DND-41 (cell line): ENCODE measurements around the gene ZFYVE26.

ENCODE experiments used
- ATAC-seq: fragments of 200-7000 bp; cut with Tn5 transposase; 3 replicates; pipeline ENCODE4 v1.9.1; 2021; ENCODE audit warnings: low read depth; ENCODE audit not compliant: insufficient read depth
- DNase-seq: peaks from one replicate; pipeline ENCODE4 v3.0.0-alpha.2; 2020
- H2AFZ ChIP-seq: 2 replicates; pipeline ENCODE4 v1.6.0; 2012; ENCODE audit warnings: low read depth, low read length
- H3K27ac ChIP-seq: 2 replicates; pipeline ENCODE4 v1.5.1; 2012; ENCODE audit warnings: low read length, inconsistent platforms
- H3K27me3 ChIP-seq: fragments of 200-600 bp; sonication (generic); 2 replicates; pipeline ENCODE4 v1.6.0; 2012; ENCODE audit warnings: low read length, mild to moderate bottlenecking, inconsistent platforms; ENCODE audit not compliant: insufficient read depth, poor library complexity
- H3K36me3 ChIP-seq: 2 replicates; pipeline ENCODE4 v1.5.1; 2012; ENCODE audit warnings: low read length, inconsistent platforms; ENCODE audit not compliant: insufficient read depth
- H3K4me1 ChIP-seq: 2 replicates; pipeline ENCODE4 v1.5.1; 2012; ENCODE audit warnings: mild to moderate bottlenecking, low read length; ENCODE audit not compliant: insufficient read depth
- H3K4me2 ChIP-seq: 2 replicates; pipeline ENCODE4 v1.6.0; 2012; ENCODE audit warnings: mild to moderate bottlenecking, moderate library complexity, low read length, inconsistent platforms; ENCODE audit not compliant: insufficient read depth
- H3K4me3 ChIP-seq, 2 experiments: fragments of 200-600 bp in 1 of 2; shearing (Covaris generic) in 1 of 2; 2 replicates each; pipeline ENCODE4 v1.5.1; 2012 to 2016; ENCODE audit warnings: inconsistent platforms in 2 of 2, low read length in 2 of 2, mild to moderate bottlenecking in 2 of 2, low read depth in 1 of 2, moderate library complexity in 1 of 2
- H3K79me2 ChIP-seq: 2 replicates; pipeline ENCODE4 v1.6.0; 2012; ENCODE audit warnings: low read length, inconsistent platforms; ENCODE audit not compliant: insufficient read depth
- H3K9ac ChIP-seq: 2 replicates; pipeline ENCODE4 v1.6.0; 2012; ENCODE audit warnings: low read depth, mild to moderate bottlenecking, inconsistent platforms, low read length, moderate library complexity
- H3K9me3 ChIP-seq: 2 replicates; pipeline ENCODE4 v1.5.1; 2012; ENCODE audit warnings: low read length, moderate library complexity, mild to moderate bottlenecking, inconsistent platforms; ENCODE audit not compliant: insufficient read depth, severe bottlenecking
- H4K20me1 ChIP-seq: 2 replicates; pipeline ENCODE4 v1.6.0; 2012; ENCODE audit warnings: low read length; ENCODE audit not compliant: insufficient read depth
- EZH2 ChIP-seq: IDR thresholded peaks from 3 replicates; pipeline ENCODE4 v1.6.1; 2012; ENCODE audit warnings: borderline replicate concordance, low read depth, mild to moderate bottlenecking, moderate library complexity, low read length, inconsistent platforms; ENCODE audit not compliant: severe bottlenecking
- TF ChIP-seq, protein P1 (sequence below): IDR thresholded peaks from 2 replicates; pipeline ENCODE4 v1.5.1; 2012; ENCODE audit warnings: borderline replicate concordance, low read length, moderate library complexity, mild to moderate bottlenecking; ENCODE audit not compliant: poor library complexity, severe bottlenecking; ENCODE audit errors: extremely low read depth

The ZFYVE26 gene

DNA sequence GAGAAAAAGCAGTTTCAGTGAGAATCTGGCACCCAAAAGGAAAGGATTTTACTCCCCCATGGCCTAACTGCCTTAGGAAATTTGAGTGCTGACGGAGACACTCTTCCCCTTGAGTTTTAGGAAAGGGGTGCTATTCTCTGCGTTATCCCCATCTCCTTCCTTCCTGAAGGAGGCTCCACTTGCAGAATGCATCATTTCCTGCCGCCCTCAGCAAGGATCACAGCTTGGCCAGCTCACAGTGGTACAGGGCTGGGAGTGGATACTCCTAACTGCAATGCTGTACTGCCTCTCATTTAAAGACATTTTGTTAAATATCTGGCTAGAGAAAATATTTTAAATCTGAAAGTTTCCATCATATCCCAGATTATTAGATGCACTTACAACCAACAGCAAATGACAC lies 81.7 kb downstream of the ZFYVE26 start:
- ATAC-seq: no peak
- H3K27me3 ChIP-seq: no peaks in the 10 kb centered on the region
- TF ChIP-seq, protein P1, sequence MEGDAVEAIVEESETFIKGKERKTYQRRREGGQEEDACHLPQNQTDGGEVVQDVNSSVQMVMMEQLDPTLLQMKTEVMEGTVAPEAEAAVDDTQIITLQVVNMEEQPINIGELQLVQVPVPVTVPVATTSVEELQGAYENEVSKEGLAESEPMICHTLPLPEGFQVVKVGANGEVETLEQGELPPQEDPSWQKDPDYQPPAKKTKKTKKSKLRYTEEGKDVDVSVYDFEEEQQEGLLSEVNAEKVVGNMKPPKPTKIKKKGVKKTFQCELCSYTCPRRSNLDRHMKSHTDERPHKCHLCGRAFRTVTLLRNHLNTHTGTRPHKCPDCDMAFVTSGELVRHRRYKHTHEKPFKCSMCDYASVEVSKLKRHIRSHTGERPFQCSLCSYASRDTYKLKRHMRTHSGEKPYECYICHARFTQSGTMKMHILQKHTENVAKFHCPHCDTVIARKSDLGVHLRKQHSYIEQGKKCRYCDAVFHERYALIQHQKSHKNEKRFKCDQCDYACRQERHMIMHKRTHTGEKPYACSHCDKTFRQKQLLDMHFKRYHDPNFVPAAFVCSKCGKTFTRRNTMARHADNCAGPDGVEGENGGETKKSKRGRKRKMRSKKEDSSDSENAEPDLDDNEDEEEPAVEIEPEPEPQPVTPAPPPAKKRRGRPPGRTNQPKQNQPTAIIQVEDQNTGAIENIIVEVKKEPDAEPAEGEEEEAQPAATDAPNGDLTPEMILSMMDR: no peak
- TF ChIP-seq EZH2: no peak
- no peaks in the 10 kb centered on the region for H3K9me3 ChIP-seq
- H3K4me1 ChIP-seq: no peaks in the 10 kb centered on the region
- no peak overlapping the region for H3K4me3 ChIP-seq
- no peak for DNase-seq
- no peak overlapping the region for H3K9ac ChIP-seq
- no peak overlapping the region for H3K4me2 ChIP-seq
- H3K79me2 ChIP-seq: no peaks in the 10 kb centered on the region
- no peak overlapping the region for H3K27ac ChIP-seq
- no peaks in the 10 kb centered on the region for H3K36me3 ChIP-seq
- no peaks in the 10 kb centered on the region for H4K20me1 ChIP-seq
- H2AFZ ChIP-seq: no peak overlapping the region

DNA sequence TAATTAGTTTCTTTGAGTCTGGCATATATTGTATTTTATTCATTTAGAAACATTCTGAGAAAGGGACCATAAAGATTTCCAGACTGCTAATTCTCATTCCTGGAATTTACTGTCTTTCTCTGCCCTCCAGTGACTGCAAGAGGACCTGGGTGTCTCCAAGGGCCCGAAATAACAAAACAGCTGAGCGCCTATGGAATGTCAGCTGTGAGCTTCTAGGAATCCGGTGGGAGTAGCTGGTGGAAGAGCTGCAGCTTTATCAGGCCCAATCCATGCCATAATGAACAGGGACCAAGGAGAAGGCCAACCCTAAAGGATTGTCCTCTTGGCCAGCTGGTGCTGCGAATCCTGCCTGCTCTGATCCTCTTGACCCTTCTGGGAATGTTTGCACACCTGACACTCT lies 82.8 kb downstream of the ZFYVE26 start:
- Histone ChIP-seq H3K9me3 (no peaks in the 10 kb centered on the region), H3K79me2 (no peaks in the 10 kb centered on the region), H3K4me2 (no peak overlapping the region), H3K4me1 (no peaks in the 10 kb centered on the region), H3K27ac (no peak overlapping the region), H2AFZ (no peak overlapping the region), H3K27me3 (no peaks in the 10 kb centered on the region), H3K36me3 (no peaks in the 10 kb centered on the region), H4K20me1 (no peaks in the 10 kb centered on the region), H3K4me3 (no peak overlapping the region), H3K9ac (no peak overlapping the region)
- ATAC-seq: no peak
- TF ChIP-seq EZH2: no peak
- TF ChIP-seq, protein P1: no peak
- no peak for DNase-seq

DNA sequence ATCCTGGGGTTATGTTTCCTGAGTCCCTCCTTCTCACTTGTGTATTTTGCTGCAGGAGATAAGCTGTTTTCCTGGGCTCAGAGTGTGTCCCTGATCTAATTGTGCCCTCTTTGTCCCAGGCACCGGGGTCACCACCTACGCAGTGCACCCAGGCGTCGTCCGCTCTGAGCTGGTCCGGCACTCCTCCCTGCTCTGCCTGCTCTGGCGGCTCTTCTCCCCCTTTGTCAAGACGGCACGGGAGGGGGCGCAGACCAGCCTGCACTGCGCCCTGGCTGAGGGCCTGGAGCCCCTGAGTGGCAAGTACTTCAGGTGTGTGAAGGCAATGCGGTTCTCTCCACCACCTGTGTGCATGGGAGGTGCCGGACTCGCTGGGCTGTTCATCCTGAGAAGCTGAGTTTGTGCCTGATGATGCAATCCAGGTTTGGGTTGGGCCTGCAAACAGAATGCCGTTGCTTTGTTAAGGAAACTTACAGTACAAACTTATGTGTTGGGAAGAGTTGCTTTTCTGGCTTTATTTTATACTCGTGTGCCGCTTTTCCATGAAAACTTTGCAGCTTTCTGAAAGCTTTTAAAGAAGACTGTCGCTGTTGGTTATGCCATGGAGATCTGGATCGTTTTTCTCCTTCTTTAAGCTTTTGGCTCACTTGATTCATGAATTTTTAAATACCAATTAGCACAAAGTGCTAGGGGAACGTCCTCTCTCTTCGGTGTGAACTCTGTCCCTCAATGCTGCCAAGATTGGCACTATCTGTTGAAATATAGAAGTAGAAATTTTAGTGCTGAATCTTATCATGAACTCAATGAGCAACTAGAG lies 87.1 kb downstream of the ZFYVE26 start:
- H3K27me3 ChIP-seq: peaks cover 5% of the 10 kb centered on the region
- H3K36me3 ChIP-seq: no peaks in the 10 kb centered on the region
- TF ChIP-seq, protein P1: no peak
- TF ChIP-seq EZH2: no peak
- H3K4me2 ChIP-seq: no peak overlapping the region
- no peak overlapping the region for H2AFZ ChIP-seq
- H3K79me2 ChIP-seq: no peaks in the 10 kb centered on the region
- DNase-seq: no peak
- H3K4me3 ChIP-seq: no peak overlapping the region
- no peak for ATAC-seq
- no peaks in the 10 kb centered on the region for H3K4me1 ChIP-seq
- H4K20me1 ChIP-seq: no peaks in the 10 kb centered on the region
- no peak overlapping the region for H3K27ac ChIP-seq
- H3K9me3 ChIP-seq: no peaks in the 10 kb centered on the region
- no peak overlapping the region for H3K9ac ChIP-seq
